Placental pericyte (primary cell): ENCODE results near the gene ATP6V0B. TPM values are rescaled to one million over a fixed set of nuclear protein-coding genes. Genes with fewer than 3 reads are reported as not detected.

ENCODE experiments used
- total RNA-seq: library from RNA; depleted of rRNA; stranded (reverse); fragments of >200 nt; gene quantifications from 2 replicates; pipeline ENCODE4 v1.2.3, GENCODE V29; 2012

ATP6V0B gene
- 113 and 121 TPM in 2 replicates for total RNA-seq

GRCh38 chr1:43974443-43975248 is at the start of gene ATP6V0B:
Gene ATP6V0B (plus strand): TSS chr1:43974960. CDS start chr1:43975041, 81 bp downstream.

DNA sequence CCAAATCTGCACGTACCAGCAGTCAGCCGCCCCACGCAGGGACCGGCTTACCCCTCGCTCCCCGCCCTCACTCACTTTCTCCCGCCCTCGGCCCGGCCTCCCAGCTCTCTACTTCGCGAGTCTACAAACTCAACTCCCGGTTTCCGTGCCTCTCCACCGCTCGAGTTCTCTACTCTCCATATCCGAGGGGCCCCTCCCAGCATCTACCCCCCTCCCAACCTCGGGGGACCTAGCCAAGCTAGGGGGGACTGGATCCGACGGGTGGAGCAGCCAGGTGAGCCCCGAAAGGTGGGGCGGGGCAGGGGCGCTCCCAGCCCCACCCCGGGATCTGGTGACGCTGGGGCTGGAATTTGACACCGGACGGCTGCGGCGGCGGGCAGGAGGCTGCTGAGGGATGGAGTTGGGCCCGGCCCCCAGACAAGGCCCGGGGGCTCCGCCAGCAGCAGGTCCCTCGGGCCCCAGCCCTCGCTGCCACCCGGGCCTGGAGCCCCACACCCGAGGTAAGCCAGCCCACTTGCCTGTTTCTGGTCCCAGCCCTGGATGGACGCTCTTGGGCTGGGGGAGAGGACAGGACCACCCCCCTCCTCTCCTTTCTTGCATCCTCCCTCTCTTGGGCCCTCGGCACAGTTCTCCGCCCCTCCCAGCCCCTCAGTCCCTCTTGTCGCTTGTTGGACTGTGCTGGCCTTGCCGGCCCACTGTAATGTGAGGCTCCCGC is 41.2 kb upstream of the ATP6V0B start, which contains the start of gene ARTN:
Gene ARTN (plus strand): TSS at position 416 of the 715 bp plus-strand sequence. CDS start 1,856 bp downstream, outside the sequence.

GRCh38 chr1:43946236-43947060 is 28.3 kb upstream of the ATP6V0B start, which contains the start of gene IPO13:
Gene IPO13 (plus strand): TSS chr1:43946950. CDS start chr1:43947601, 651 bp downstream.

DNA sequence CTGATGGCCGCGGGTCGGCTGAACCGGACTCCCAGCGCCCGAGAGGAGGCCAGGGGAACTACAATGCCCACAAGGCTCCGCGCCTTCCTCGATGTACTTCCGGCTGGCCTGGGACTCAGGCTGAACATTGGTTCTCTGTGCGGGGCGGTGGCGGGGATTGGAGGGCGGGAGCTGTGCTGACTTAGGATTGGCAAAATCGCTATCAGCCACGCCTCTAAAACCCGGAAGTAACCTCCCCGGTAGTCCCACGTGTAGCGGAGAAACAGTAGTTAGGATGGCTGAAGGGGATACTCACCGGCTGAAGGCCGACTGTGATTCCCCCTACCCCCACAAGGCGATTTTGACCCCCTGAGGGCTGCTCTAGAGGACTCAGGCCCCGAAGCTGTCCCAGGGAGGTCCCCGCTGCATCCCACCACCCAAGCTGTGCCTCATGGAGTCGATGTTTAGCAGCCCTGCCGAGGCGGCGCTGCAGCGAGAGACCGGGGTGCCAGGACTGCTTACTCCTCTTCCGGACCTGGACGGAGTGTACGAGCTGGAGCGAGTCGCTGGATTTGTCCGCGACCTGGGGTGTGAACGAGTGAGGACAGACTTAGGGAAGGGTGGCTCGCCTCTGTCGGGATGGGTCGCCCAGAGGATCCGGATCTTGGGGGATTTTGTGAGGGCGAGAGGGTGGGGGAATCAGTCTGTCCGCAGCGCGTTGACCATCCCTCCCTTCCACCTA is 4.9 kb upstream of the ATP6V0B start, which contains the start of gene DPH2:
Gene DPH2 (plus strand): TSS at position 265 of the 721 bp plus-strand sequence. CDS start 166 bp downstream, at position 431.

GRCh38 chr1:43978551-43979260 is 3.9 kb downstream of the ATP6V0B start, which contains the start of gene B4GALT2:
Gene B4GALT2 (plus strand): TSS chr1:43979210. CDS start chr1:43981161, 1,951 bp downstream.

DNA sequence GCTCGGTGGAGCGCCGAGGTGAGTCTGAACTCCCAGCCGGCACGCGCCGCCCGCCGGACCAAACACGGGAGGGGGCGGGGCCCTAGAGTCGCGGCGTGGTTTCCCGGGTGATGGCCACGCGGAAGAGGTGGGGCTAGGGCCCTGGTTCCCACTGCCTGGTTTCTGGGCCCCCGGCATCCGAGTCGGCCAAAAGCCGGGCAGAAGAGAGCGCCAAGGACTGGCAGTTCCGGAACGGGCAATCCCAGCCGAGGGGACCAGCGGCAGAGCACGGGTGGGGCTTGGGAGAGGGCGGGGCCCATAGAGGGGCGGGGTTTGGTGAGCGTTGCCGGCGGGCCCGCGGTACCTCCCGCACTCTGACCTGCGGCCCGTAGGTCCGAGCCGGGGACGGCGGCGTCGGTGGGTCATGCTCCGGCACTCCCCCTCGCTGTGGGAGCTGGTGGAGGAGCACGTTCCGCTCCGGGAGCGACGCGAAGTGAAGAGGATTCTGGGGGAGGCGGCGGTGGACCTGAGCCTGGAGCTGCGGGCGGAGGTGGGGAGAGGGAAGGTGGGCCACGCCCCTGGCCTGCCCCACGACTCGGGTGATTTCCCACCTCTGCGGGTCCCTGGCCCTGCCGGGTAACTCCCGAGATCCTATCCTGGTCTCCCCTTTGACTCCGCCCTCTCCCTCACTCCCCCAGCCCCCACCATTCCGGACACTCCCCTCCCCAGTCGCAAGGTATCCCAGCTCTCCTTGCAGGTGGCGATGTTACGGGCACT is 16.9 kb downstream of the ATP6V0B start, which contains the start of gene CCDC24:
Gene CCDC24 (plus strand): TSS at position 124 of the 756 bp plus-strand sequence. CDS start 280 bp downstream, at position 404.

Other genes starting within 250 kb of the ATP6V0B start
- 0.14 TPM in 1 of 2 replicates, not detected in the other for gene ARTN, start 41.2 kb upstream of the ATP6V0B start, total RNA-seq
- gene IPO13, start 28.0 kb upstream of the ATP6V0B start, total RNA-seq: 21.0 and 28.9 TPM in 2 replicates
- gene DPH2, start 5.0 kb upstream of the ATP6V0B start, total RNA-seq: 32.2 and 43.4 TPM in 2 replicates
- gene B4GALT2, start 4.2 kb downstream of the ATP6V0B start, total RNA-seq: 73.1 and 133 TPM in 2 replicates
- gene CCDC24, start 16.6 kb downstream of the ATP6V0B start, total RNA-seq: 3.7 and 4.4 TPM in 2 replicates
- 7.7 and 70.0 TPM in 2 replicates for gene SLC6A9, start 56.5 kb downstream of the ATP6V0B start, total RNA-seq
- under 0.01 and 0.14 TPM in 2 replicates for gene KLF17, start 143.9 kb downstream of the ATP6V0B start, total RNA-seq
- not detected in 2 replicates for gene KLF18, start 166.7 kb downstream of the ATP6V0B start, total RNA-seq
- gene DMAP1, start 238.5 kb downstream of the ATP6V0B start, total RNA-seq: 27.4 and 28.8 TPM in 2 replicates